Measurements from ENCODE around the gene ZMYND19.

Gene ZMYND19

GRCh38 chr9:137621131-137621757 is 30.9 kb upstream of the ZMYND19 start:
- no peaks in the 10 kb centered on the region; the same call in 1 of the 2 replicates for H4K20me1 ChIP-seq (ENCODE audit: control insufficient read depth, insufficient read depth, low read depth, low read length)
- H3K4me1 ChIP-seq (ENCODE audit: control insufficient read depth, low read length) = peaks cover 75% of the 10 kb centered on the region
- peaks cover 15% of the 10 kb centered on the region for H3F3A ChIP-seq (ENCODE audit: control insufficient read depth, insufficient read depth)
- H3K4me2 ChIP-seq (ENCODE audit: low read length) = peak overlapping the region; percentile 87
- H3K4me3 ChIP-seq (ENCODE audit: low read length) = peak overlapping the region; percentile 97
- no peaks in the 10 kb centered on the region for H3K9me2 ChIP-seq (replicated peaks; ENCODE audit: control insufficient read depth, low read length)
- H3K27me3 ChIP-seq (ENCODE audit: control insufficient read depth, low read length) = no peaks in the 10 kb centered on the region
- peaks cover 95% of the 10 kb centered on the region for H3K79me2 ChIP-seq (ENCODE audit: control insufficient read depth, low read length)
- H3K27ac ChIP-seq (ENCODE audit: low read depth, low read length) = peak overlapping the region; percentile 41
- peaks cover 74% of the 10 kb centered on the region for H3K36me3 ChIP-seq (ENCODE audit: control insufficient read depth, low read length)
- TF ChIP-seq, protein P1, sequence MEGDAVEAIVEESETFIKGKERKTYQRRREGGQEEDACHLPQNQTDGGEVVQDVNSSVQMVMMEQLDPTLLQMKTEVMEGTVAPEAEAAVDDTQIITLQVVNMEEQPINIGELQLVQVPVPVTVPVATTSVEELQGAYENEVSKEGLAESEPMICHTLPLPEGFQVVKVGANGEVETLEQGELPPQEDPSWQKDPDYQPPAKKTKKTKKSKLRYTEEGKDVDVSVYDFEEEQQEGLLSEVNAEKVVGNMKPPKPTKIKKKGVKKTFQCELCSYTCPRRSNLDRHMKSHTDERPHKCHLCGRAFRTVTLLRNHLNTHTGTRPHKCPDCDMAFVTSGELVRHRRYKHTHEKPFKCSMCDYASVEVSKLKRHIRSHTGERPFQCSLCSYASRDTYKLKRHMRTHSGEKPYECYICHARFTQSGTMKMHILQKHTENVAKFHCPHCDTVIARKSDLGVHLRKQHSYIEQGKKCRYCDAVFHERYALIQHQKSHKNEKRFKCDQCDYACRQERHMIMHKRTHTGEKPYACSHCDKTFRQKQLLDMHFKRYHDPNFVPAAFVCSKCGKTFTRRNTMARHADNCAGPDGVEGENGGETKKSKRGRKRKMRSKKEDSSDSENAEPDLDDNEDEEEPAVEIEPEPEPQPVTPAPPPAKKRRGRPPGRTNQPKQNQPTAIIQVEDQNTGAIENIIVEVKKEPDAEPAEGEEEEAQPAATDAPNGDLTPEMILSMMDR (IDR thresholded peaks at IDR 0.05; ENCODE audit: low read depth, low read length, poor library complexity, severe bottlenecking) = peak; percentile 57
- TF ChIP-seq EZH2phosphoT487 (IDR thresholded peaks at IDR 0.05; ENCODE audit: borderline replicate concordance, low read length) = no peak
- H3K9me3 ChIP-seq (ENCODE audit: control insufficient read depth, insufficient read depth, low read length) = no peaks in the 10 kb centered on the region

DNA sequence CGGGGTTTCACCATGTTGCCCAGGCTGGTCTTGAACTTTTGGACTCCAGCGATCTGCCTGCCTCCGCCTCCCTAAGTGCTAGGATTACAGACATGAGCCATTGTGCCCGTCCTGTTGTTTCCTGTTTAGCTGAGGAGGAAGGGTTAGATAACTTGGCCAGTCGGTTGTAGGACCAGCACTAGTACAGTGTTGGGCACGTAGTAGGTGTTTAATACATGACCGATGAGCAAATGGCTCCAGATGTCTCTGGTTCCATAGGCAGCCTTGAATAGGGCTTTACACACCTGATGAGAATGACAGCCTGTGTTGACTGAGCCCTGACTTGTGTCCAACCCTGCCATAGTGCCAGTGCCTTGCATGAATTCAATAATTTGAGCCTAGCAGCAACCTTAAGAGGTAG is 30.3 kb upstream of the ZMYND19 start:
- Histone ChIP-seq H3K4me1 (ENCODE audit: control insufficient read depth, low read length) (peaks cover 68% of the 10 kb centered on the region), H3K27me3 (ENCODE audit: control insufficient read depth, low read length) (no peaks in the 10 kb centered on the region), H3K79me2 (ENCODE audit: control insufficient read depth, low read length) (peaks cover 94% of the 10 kb centered on the region), H3F3A (ENCODE audit: control insufficient read depth, insufficient read depth) (peaks cover 14% of the 10 kb centered on the region), H3K9me3 (ENCODE audit: control insufficient read depth, insufficient read depth, low read length) (no peaks in the 10 kb centered on the region), H3K4me3 (ENCODE audit: low read length) (peak overlapping the region; percentile 97), H3K27ac (ENCODE audit: low read depth, low read length) (peak overlapping the region; percentile 41), H3K9me2 (replicated peaks; ENCODE audit: control insufficient read depth, low read length) (no peaks in the 10 kb centered on the region), H3K4me2 (ENCODE audit: low read length) (peak overlapping the region; percentile 87), H4K20me1 (ENCODE audit: control insufficient read depth, insufficient read depth, low read depth, low read length) (no peaks in the 10 kb centered on the region; the same call in 1 of the 2 replicates), H3K36me3 (ENCODE audit: control insufficient read depth, low read length) (peaks cover 79% of the 10 kb centered on the region)
- no peak for TF ChIP-seq EZH2phosphoT487 (IDR thresholded peaks at IDR 0.05; ENCODE audit: borderline replicate concordance, low read length)
- TF ChIP-seq, protein P1 (IDR thresholded peaks at IDR 0.05; ENCODE audit: low read depth, low read length, poor library complexity, severe bottlenecking) = no peak

- Histone ChIP-seq H3K27ac (ENCODE audit: low read depth, low read length) (peak overlapping the region; percentile 76), H3K9me2 (replicated peaks; ENCODE audit: control insufficient read depth, low read length) (no peaks in the 10 kb centered on the region), H4K20me1 (ENCODE audit: control insufficient read depth, insufficient read depth, low read depth, low read length) (no peaks in the 10 kb centered on the region; the same call in 1 of the 2 replicates), H3K36me3 (ENCODE audit: control insufficient read depth, low read length) (peaks cover 82% of the 10 kb centered on the region), H3K4me3 (ENCODE audit: low read length) (peak overlapping the region; percentile 97), H3K27me3 (ENCODE audit: control insufficient read depth, low read length) (no peaks in the 10 kb centered on the region), H3K79me2 (ENCODE audit: control insufficient read depth, low read length) (peaks cover 91% of the 10 kb centered on the region), H3K9me3 (ENCODE audit: control insufficient read depth, insufficient read depth, low read length) (no peaks in the 10 kb centered on the region), H3K4me2 (ENCODE audit: low read length) (peak overlapping the region; percentile 87), H3F3A (ENCODE audit: control insufficient read depth, insufficient read depth) (peaks cover 8% of the 10 kb centered on the region), H3K4me1 (ENCODE audit: control insufficient read depth, low read length) (peaks cover 63% of the 10 kb centered on the region)
- TF ChIP-seq, protein P1 (IDR thresholded peaks at IDR 0.05; ENCODE audit: low read depth, low read length, poor library complexity, severe bottlenecking) = no peak
- no peak for TF ChIP-seq EZH2phosphoT487 (IDR thresholded peaks at IDR 0.05; ENCODE audit: borderline replicate concordance, low read length)
Observed at GRCh38 chr9:137620048-137620405, 29.7 kb upstream of the ZMYND19 start.
